Vagina (tissue), 2 donors: ENCODE results near the gene WWP2.

Source experiments
- POLR2A ChIP-seq, 2 donors: fragments of 450-650 bp; IDR thresholded peaks; one replicate each; pipeline ENCODE4 v1.6.1; 2017; ENCODE audit warnings: antibody characterized with exemption in 2 of 2, mild to moderate bottlenecking in 2 of 2, moderate library complexity in 2 of 2
- TF ChIP-seq, protein P1 (sequence below), 3 experiments: fragments of 450-650 bp in 2 of 3; fragments of 200-600 bp in 1 of 3; sonication (generic) in 1 of 3; IDR thresholded peaks; one replicate each; pipeline ENCODE4 v1.5.1; 2017 to 2019; ENCODE audit warnings: antibody characterized with exemption in 3 of 3, mild to moderate bottlenecking in 2 of 3, moderate library complexity in 2 of 3

DNA sequence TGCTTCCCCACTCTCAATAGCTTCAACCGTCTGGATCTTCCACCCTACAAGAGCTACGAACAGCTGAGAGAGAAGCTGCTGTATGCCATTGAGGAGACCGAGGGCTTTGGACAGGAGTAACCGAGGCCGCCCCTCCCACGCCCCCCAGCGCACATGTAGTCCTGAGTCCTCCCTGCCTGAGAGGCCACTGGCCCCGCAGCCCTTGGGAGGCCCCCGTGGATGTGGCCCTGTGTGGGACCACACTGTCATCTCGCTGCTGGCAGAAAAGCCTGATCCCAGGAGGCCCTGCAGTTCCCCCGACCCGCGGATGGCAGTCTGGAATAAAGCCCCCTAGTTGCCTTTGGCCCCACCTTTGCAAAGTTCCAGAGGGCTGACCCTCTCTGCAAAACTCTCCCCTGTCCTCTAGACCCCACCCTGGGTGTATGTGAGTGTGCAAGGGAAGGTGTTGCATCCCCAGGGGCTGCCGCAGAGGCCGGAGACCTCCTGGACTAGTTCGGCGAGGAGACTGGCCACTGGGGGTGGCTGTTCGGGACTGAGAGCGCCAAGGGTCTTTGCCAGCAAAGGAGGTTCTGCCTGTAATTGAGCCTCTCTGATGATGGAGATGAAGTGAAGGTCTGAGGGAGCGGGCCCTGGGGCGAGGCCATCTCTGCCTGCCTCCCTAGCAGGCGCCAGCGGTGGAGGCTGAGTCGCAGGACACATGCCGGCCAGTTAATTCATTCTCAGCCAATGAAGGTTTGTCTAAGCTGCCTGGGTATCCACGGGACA, 177.9 kb downstream of the WWP2 start:
- TF ChIP-seq, protein P1, sequence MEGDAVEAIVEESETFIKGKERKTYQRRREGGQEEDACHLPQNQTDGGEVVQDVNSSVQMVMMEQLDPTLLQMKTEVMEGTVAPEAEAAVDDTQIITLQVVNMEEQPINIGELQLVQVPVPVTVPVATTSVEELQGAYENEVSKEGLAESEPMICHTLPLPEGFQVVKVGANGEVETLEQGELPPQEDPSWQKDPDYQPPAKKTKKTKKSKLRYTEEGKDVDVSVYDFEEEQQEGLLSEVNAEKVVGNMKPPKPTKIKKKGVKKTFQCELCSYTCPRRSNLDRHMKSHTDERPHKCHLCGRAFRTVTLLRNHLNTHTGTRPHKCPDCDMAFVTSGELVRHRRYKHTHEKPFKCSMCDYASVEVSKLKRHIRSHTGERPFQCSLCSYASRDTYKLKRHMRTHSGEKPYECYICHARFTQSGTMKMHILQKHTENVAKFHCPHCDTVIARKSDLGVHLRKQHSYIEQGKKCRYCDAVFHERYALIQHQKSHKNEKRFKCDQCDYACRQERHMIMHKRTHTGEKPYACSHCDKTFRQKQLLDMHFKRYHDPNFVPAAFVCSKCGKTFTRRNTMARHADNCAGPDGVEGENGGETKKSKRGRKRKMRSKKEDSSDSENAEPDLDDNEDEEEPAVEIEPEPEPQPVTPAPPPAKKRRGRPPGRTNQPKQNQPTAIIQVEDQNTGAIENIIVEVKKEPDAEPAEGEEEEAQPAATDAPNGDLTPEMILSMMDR (IDR thresholded peaks at IDR 0.05), result no peak
- TF ChIP-seq POLR2A (IDR thresholded peaks at IDR 0.05), result no peak
